Measurements from ENCODE around the gene PLAGL1. TPM values are rescaled to one million over a fixed set of nuclear protein-coding genes. Genes with fewer than 3 reads are reported as not detected.

PLAGL1 gene
- total and polyA plus RNA-seq, 2 of the 13 experiments (the other 11 are each of a cell fraction or from before 2014, with no cell fraction given): 0.60 to 2.3 TPM

DNA sequence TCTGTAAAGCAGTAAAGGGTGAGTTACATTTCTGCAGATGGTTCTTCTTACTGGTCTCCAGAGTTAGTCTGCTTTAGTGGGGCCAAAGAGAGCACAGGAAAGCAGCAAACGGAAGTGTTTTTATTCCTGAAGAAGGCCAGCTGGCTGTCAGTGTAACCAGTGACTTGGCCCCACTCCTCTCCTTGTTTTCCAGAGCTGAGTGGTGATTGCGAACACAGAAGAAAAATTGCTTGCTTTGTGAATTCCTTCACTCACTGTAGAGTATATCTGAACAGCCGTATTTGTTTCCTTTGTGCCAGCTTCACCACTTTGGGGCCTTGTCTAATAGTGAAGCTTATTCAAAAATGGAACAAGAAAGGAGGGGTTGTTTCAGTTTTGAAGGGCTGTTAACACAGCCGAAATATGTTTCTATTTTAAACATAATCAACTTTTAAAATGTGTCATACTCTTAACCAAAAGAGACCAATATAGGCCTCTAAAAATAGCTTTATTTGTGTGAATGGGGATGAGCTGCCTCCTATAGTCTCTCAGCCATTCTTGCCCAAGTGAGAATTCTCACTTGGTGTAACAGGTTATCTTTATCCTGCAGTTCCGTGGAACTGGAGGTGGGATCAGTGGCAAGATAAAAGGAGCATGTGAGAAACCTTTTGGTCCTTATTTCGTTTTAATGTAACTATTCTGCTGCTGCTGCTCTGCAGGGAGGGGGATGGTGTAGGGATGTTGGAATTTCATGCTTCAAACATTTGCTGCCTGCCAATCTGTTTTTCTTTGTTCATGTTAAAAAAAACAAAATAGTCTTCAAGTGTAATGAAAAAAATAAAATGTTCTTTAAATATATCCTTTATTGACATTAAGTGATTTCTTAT lies 105.9 kb downstream of the PLAGL1 start:
- Histone ChIP-seq H3K4me3 (replicated peaks in 1 of 3; ENCODE audit: insufficient read depth in 1 of 3, low read depth in 2 of 3, low read length in 3 of 3) (no peak overlapping the region), H3K27me3 (ENCODE audit: control insufficient read depth in 1 of 2, insufficient read depth in 2 of 2, low read length in 2 of 2) (peaks cover 0 to 4% of the 10 kb centered on the region in 2 experiments; a peak in 1 of 5 replicates), H3K27ac (ENCODE audit: extremely low read length, insufficient read depth, low read length) (no peak overlapping the region), H4K20me1 (ENCODE audit: insufficient read depth, low read length) (no peaks in the 10 kb centered on the region), H3K4me2 (ENCODE audit: low read depth, low read length) (no peak overlapping the region), H3K79me2 (ENCODE audit: insufficient read depth, low read length) (no peaks in the 10 kb centered on the region), H3K4me1 (ENCODE audit: insufficient read depth, low read length) (no peaks in the 10 kb centered on the region), H3K36me3 (replicated peaks in 1 of 2; ENCODE audit: control insufficient read depth in 1 of 2, insufficient read depth in 2 of 2, low read length in 2 of 2) (no peaks in the 10 kb centered on the region), H3K9ac (ENCODE audit: insufficient read depth, low read depth, low read length) (no peak overlapping the region), H3K9me3 (ENCODE audit: low read length) (no peaks in the 10 kb centered on the region), H2AFZ (ENCODE audit: low read length) (peak overlapping the region; percentile 22)
- CTCF ChIA-PET (ENCODE audit: low intra/inter-chr PET ratio, low total read pairs): no interaction called here
- intact Hi-C loops (cut with micrococcal nuclease; ENCODE audit: unreplicated experiment) (no loop called here), in situ Hi-C loops (cut with HindIII; ENCODE audit: extremely low pct_ligation_motif_present, low pct_unique_long_range_greater_than_20kb) (no loop called here)
- DNase-seq (ENCODE audit: low spot score) (no peak), FAIRE-seq (no peak), ATAC-seq (no peak; the same call in 2 of the 3 replicates)
- BruUV-seq (replicated peaks): no TSS peak
- POLR2A ChIA-PET: no interaction called here
- WGBS (ENCODE audit: low lambda C conversion rate): 15% methylated on average over 6 of the region's 6 CpGs
- TF ChIP-seq RFX5 (IDR thresholded peaks at IDR 0.05; ENCODE audit: low read depth, low read length) (no peak), ZIK1 (CRISPR knock-in tag; IDR thresholded peaks at IDR 0.05; ENCODE audit: borderline replicate concordance, low read depth) (no peak), KDM2A (CRISPR knock-in tag; IDR thresholded peaks at IDR 0.05; ENCODE audit: borderline replicate concordance, low read depth) (no peak), ZNF883 (CRISPR knock-in tag; IDR thresholded peaks at IDR 0.05; ENCODE audit: not compliant biosample characterization) (no peak), MTF1 (CRISPR knock-in tag; IDR thresholded peaks at IDR 0.05) (no peak), ZNF550 (CRISPR knock-in tag; IDR thresholded peaks at IDR 0.05; ENCODE audit: borderline replicate concordance) (no peak), ZNF331 (CRISPR knock-in tag; IDR thresholded peaks at IDR 0.05) (no peak), ZSCAN31 (CRISPR knock-in tag; IDR thresholded peaks at IDR 0.05; ENCODE audit: low read depth) (no peak), ZNF614 (CRISPR knock-in tag; IDR thresholded peaks at IDR 0.05; ENCODE audit: borderline replicate concordance) (no peak), ATM (IDR thresholded peaks at IDR 0.05; ENCODE audit: borderline replicate concordance) (no peak), BORCS8-MEF2B (CRISPR knock-in tag; IDR thresholded peaks at IDR 0.05) (no peak)
- TF ChIP-seq, protein P1, sequence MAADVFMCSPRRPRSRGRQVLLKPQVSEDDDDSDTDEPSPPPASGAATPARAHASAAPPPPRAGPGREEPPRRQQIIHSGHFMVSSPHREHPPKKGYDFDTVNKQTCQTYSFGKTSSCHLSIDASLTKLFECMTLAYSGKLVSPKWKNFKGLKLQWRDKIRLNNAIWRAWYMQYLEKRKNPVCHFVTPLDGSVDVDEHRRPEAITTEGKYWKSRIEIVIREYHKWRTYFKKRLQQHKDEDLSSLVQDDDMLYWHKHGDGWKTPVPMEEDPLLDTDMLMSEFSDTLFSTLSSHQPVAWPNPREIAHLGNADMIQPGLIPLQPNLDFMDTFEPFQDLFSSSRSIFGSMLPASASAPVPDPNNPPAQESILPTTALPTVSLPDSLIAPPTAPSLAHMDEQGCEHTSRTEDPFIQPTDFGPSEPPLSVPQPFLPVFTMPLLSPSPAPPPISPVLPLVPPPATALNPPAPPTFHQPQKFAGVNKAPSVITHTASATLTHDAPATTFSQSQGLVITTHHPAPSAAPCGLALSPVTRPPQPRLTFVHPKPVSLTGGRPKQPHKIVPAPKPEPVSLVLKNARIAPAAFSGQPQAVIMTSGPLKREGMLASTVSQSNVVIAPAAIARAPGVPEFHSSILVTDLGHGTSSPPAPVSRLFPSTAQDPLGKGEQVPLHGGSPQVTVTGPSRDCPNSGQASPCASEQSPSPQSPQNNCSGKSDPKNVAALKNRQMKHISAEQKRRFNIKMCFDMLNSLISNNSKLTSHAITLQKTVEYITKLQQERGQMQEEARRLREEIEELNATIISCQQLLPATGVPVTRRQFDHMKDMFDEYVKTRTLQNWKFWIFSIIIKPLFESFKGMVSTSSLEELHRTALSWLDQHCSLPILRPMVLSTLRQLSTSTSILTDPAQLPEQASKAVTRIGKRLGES (CRISPR knock-in tag; IDR thresholded peaks at IDR 0.05; ENCODE audit: borderline replicate concordance): no peak
- TF ChIP-seq, protein P2, sequence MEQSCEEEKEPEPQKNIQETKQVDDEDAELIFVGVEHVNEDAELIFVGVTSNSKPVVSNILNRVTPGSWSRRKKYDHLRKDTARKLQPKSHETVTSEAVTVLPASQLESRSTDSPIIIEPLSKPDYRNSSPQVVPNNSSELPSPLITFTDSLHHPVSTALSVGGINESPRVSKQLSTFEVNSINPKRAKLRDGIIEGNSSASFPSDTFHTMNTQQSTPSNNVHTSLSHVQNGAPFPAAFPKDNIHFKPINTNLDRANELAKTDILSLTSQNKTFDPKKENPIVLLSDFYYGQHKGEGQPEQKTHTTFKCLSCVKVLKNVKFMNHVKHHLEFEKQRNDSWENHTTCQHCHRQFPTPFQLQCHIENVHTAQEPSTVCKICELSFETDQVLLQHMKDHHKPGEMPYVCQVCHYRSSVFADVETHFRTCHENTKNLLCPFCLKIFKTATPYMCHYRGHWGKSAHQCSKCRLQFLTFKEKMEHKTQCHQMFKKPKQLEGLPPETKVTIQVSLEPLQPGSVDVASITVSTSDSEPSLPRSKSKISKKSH (CRISPR knock-in tag; IDR thresholded peaks at IDR 0.05; ENCODE audit: borderline replicate concordance): no peak
- TF ChIP-seq, protein P3, sequence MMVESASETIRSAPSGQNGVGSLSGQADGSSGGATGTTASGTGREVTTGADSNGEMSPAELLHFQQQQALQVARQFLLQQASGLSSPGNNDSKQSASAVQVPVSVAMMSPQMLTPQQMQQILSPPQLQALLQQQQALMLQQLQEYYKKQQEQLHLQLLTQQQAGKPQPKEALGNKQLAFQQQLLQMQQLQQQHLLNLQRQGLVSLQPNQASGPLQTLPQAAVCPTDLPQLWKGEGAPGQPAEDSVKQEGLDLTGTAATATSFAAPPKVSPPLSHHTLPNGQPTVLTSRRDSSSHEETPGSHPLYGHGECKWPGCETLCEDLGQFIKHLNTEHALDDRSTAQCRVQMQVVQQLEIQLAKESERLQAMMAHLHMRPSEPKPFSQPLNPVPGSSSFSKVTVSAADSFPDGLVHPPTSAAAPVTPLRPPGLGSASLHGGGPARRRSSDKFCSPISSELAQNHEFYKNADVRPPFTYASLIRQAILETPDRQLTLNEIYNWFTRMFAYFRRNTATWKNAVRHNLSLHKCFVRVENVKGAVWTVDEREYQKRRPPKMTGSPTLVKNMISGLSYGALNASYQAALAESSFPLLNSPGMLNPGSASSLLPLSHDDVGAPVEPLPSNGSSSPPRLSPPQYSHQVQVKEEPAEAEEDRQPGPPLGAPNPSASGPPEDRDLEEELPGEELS (CRISPR knock-in tag; IDR thresholded peaks at IDR 0.05): no peak
- TF ChIP-seq, protein P4, sequence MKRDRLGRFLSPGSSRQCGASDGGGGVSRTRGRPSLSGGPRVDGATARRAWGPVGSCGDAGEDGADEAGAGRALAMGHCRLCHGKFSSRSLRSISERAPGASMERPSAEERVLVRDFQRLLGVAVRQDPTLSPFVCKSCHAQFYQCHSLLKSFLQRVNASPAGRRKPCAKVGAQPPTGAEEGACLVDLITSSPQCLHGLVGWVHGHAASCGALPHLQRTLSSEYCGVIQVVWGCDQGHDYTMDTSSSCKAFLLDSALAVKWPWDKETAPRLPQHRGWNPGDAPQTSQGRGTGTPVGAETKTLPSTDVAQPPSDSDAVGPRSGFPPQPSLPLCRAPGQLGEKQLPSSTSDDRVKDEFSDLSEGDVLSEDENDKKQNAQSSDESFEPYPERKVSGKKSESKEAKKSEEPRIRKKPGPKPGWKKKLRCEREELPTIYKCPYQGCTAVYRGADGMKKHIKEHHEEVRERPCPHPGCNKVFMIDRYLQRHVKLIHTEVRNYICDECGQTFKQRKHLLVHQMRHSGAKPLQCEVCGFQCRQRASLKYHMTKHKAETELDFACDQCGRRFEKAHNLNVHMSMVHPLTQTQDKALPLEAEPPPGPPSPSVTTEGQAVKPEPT (CRISPR knock-in tag; IDR thresholded peaks at IDR 0.05; ENCODE audit: low read depth): no peak
